HepG2 (cell line): Measurements from ENCODE around the gene PDE4D. TPM values are rescaled to one million over a fixed set of nuclear protein-coding genes. Genes with fewer than 3 reads are reported as not detected.
A peak's percentile ranks its signal among the peaks of the same experiment; 100 is the strongest.

Experiments
- BRCA1 ChIP-seq: sonication (generic); formaldehyde crosslinking; IDR thresholded peaks from 2 replicates; pipeline ENCODE4 v1.4.0; 2020; ENCODE audit warnings: missing genetic modification reagents
- CBX5 ChIP-seq: sonication (generic); formaldehyde crosslinking; IDR thresholded peaks from 2 replicates; pipeline ENCODE4 v1.4.0; 2020; ENCODE audit warnings: missing genetic modification reagents, borderline replicate concordance
- EED ChIP-seq: sonication (generic); formaldehyde crosslinking; IDR thresholded peaks from 2 replicates; pipeline ENCODE4 v1.5.0; 2020; ENCODE audit warnings: mild to moderate bottlenecking, missing genetic modification reagents
- FOXK2 ChIP-seq: fragments of 450-650 bp; IDR thresholded peaks from 2 replicates; pipeline ENCODE4 v1.6.1; 2016
- GPN1 ChIP-seq: sonication (generic); formaldehyde crosslinking; IDR thresholded peaks from 2 replicates; pipeline ENCODE4 v1.5.1; 2020; ENCODE audit warnings: missing genetic modification reagents, borderline replicate concordance
- HES4 ChIP-seq: sonication (generic); formaldehyde crosslinking; IDR thresholded peaks from 2 replicates; pipeline ENCODE4 v1.9.0; 2021; ENCODE audit warnings: mild to moderate bottlenecking, missing genetic modification reagents, borderline replicate concordance
- NCOA2 ChIP-seq: sonication (generic); formaldehyde crosslinking; IDR thresholded peaks from 2 replicates; pipeline ENCODE4 v1.8.0; 2022; ENCODE audit warnings: inconsistent platforms
- NCOA5 ChIP-seq: sonication (generic); formaldehyde crosslinking; IDR thresholded peaks from 2 replicates; pipeline ENCODE4 v1.4.0; 2020; ENCODE audit warnings: missing genetic modification reagents
- NFKB2 ChIP-seq: sonication (generic); formaldehyde crosslinking; IDR thresholded peaks from 2 replicates; pipeline ENCODE4 v1.4.0; 2020; ENCODE audit warnings: missing genetic modification reagents, borderline replicate concordance
- PHF20 ChIP-seq: sonication (generic); formaldehyde crosslinking; IDR thresholded peaks from 2 replicates; pipeline ENCODE4 v1.5.0; 2020; ENCODE audit warnings: mild to moderate bottlenecking, missing genetic modification reagents
- SKI ChIP-seq: fragments of 450-650 bp; IDR thresholded peaks from one replicate; pipeline ENCODE4 v1.6.1; 2018; ENCODE audit warnings: mild to moderate bottlenecking; ENCODE audit not compliant: partially characterized antibody
- ZNF225 ChIP-seq: sonication (generic); formaldehyde crosslinking; IDR thresholded peaks from 2 replicates; pipeline ENCODE4 v1.4.0; 2020; ENCODE audit warnings: mild to moderate bottlenecking, missing genetic modification reagents
- ZNF441 ChIP-seq: sonication (generic); formaldehyde crosslinking; IDR thresholded peaks from 2 replicates; pipeline ENCODE4 v1.7.0; 2021; ENCODE audit warnings: missing genetic modification reagents, borderline replicate concordance
- ZNF724P ChIP-seq: sonication (generic); formaldehyde crosslinking; IDR thresholded peaks from 2 replicates; pipeline ENCODE4 v1.8.0; 2022; ENCODE audit warnings: missing genetic modification reagents, borderline replicate concordance
- ZSCAN29 ChIP-seq: sonication (generic); formaldehyde crosslinking; conservative IDR thresholded peaks from 2 replicates; pipeline ENCODE4 v1.4.0; 2020; ENCODE audit warnings: mild to moderate bottlenecking, missing genetic modification reagents
- polyA plus RNA-seq, 8 experiments: library from polyadenylated mRNA; depleted of rRNA in 3 of 8; stranded (reverse) in 7 of 8; unstranded in 1 of 8; fragments of >200 nt; fragmentation: Illumina TruSeq in 4 of 8; extraction: Trizol in 4 of 8; gene quantifications; 2 replicates each; pipeline versions ENCODE4 v1.2.1 to v1.2.3, GENCODE V29; 2011 to 2016; ENCODE audit warnings: low read depth in 4 of 8, missing spikeins in 1 of 8, mixed read lengths in 1 of 8; ENCODE audit not compliant: insufficient read depth in 1 of 8
- total RNA-seq, 5 experiments: library from RNA; depleted of rRNA; stranded (reverse); fragments of >200 nt; fragmentation: Illumina TruSeq; extraction: Trizol; gene quantifications; 2 replicates each; pipeline ENCODE4 v1.2.3, GENCODE V29; 2016; ENCODE audit warnings: low read depth in 1 of 5
- TF ChIP-seq, protein P1 (sequence below): IDR thresholded peaks from 2 replicates; pipeline ENCODE4 v1.6.1; 2016; ENCODE audit warnings: missing biosample characterization, missing genetic modification reagents, low read depth
- TF ChIP-seq, protein P2 (sequence below): IDR thresholded peaks from 2 replicates; pipeline ENCODE4 v1.6.1; 2016; ENCODE audit warnings: mild to moderate bottlenecking
- TF ChIP-seq, protein P3 (sequence below): sonication (generic); formaldehyde crosslinking; IDR thresholded peaks from 2 replicates; pipeline ENCODE4 v1.4.0; 2020; ENCODE audit warnings: low read depth, mild to moderate bottlenecking, missing genetic modification reagents
- TF ChIP-seq, protein P4 (sequence below): sonication (generic); formaldehyde crosslinking; IDR thresholded peaks from 2 replicates; pipeline ENCODE4 v1.9.0; 2021; ENCODE audit warnings: missing genetic modification reagents, mild to moderate bottlenecking, borderline replicate concordance
- TF ChIP-seq, protein P5 (sequence below): sonication (generic); formaldehyde crosslinking; conservative IDR thresholded peaks from 2 replicates; pipeline ENCODE4 v1.8.0; 2022; ENCODE audit warnings: mild to moderate bottlenecking, moderate library complexity, missing genetic modification reagents

Gene PDE4D
- total and polyA plus RNA-seq, 2 of the 13 experiments (the other 11 are each of a cell fraction or from before 2014, with no cell fraction given): 7.0 to 12.2 TPM

DNA sequence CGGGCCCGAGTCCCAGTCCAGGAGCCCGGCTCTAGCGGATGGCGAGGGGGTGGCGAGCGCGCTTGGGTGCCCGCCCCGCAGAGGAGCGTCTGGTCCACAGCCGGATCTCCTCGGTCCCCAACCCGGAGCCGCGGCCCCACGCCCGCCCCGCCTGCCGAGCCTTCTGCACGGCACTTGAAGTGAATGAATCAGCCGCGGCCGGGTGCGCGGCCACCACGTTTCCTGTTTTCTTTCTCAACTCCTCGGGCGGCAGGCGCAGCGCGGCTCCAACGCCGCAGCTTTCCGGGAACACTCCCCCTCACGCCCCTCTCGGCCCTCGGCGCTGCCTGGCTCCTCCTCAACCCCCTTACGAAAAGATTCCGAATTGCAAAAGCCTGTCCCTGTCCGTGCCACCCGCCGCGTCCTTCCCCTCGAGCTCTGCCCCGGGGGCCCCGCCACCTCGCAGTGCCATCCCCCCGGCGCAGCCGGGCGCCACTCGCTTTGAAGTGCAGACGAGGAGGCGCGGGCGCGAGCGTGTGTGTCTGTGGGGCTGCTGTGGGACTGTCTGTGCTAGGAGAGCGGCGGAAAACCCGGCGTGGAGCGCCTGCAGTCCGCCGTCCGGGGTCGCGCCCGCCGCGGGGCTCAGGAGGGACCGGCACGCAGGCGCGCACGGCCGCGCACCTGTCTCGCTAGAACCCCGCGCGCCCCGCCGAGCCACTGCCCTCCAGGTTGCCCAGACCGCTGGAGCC lies 854.1 kb downstream of the PDE4D start (continued):
- TF ChIP-seq, protein P1, sequence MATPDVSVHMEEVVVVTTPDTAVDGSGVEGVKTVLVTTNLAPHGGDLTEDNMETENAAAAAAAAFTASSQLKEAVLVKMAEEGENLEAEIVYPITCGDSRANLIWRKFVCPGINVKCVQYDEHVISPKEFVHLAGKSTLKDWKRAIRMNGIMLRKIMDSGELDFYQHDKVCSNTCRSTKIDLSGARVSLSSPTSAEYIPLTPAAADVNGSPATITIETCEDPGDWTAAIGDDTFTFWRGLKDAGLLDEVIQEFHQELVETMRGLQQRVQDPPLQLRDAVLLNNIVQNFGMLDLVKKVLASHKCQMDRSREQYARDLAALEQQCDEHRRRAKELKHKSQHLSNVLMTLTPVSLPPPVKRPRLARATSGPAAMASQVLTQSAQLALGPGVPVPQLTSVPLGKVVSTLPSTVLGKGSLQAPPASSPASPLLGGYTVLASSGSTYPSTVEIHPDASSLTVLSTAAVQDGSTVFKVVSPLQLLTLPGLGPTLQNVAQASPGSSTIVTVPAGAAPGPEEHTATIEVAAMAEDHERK (CRISPR knock-in tag): no peak
- TF ChIP-seq NCOA5 (no peak), NFKB2 (CRISPR knock-in tag) (0 out of 2 replicates have a peak, but pooled peaks have one; percentile 26), GPN1 (no peak), ZSCAN29 (CRISPR knock-in tag) (peak; percentile 61; the same call in 1 of the 2 replicates), FOXK2 (no peak), EED (0 out of 2 replicates have a peak, but pooled peaks have one; percentile 35), SKI (peak; percentile 78), BRCA1 (CRISPR knock-in tag) (no peak), ZNF225 (no peak), HES4 (CRISPR knock-in tag) (peak; percentile 66; the same call in 1 of the 2 replicates), ZNF441 (CRISPR knock-in tag) (peak; percentile 51; the same call in 1 of the 2 replicates), PHF20 (CRISPR knock-in tag) (no peak), ZNF724P (CRISPR knock-in tag) (0 out of 2 replicates have a peak, but pooled peaks have one; percentile 29), NCOA2 (CRISPR knock-in tag) (no peak), CBX5 (CRISPR knock-in tag) (no peak; the same call in 1 of the 2 replicates)
- TF ChIP-seq, protein P2, sequence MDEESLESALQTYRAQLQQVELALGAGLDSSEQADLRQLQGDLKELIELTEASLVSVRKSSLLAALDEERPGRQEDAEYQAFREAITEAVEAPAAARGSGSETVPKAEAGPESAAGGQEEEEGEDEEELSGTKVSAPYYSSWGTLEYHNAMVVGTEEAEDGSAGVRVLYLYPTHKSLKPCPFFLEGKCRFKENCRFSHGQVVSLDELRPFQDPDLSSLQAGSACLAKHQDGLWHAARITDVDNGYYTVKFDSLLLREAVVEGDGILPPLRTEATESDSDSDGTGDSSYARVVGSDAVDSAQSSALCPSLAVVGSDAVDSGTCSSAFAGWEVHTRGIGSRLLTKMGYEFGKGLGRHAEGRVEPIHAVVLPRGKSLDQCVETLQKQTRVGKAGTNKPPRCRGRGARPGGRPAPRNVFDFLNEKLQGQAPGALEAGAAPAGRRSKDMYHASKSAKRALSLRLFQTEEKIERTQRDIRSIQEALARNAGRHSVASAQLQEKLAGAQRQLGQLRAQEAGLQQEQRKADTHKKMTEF (CRISPR knock-in tag): peak; percentile 45; the same call in 1 of the 2 replicates
- TF ChIP-seq, protein P3, sequence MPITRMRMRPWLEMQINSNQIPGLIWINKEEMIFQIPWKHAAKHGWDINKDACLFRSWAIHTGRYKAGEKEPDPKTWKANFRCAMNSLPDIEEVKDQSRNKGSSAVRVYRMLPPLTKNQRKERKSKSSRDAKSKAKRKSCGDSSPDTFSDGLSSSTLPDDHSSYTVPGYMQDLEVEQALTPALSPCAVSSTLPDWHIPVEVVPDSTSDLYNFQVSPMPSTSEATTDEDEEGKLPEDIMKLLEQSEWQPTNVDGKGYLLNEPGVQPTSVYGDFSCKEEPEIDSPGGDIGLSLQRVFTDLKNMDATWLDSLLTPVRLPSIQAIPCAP (CRISPR knock-in tag): no peak
- TF ChIP-seq, protein P4, sequence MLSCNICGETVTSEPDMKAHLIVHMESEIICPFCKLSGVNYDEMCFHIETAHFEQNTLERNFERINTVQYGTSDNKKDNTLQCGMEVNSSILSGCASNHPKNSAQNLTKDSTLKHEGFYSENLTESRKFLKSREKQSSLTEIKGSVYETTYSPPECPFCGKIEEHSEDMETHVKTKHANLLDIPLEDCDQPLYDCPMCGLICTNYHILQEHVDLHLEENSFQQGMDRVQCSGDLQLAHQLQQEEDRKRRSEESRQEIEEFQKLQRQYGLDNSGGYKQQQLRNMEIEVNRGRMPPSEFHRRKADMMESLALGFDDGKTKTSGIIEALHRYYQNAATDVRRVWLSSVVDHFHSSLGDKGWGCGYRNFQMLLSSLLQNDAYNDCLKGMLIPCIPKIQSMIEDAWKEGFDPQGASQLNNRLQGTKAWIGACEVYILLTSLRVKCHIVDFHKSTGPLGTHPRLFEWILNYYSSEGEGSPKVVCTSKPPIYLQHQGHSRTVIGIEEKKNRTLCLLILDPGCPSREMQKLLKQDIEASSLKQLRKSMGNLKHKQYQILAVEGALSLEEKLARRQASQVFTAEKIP (CRISPR knock-in tag): no peak
- TF ChIP-seq, protein P5, sequence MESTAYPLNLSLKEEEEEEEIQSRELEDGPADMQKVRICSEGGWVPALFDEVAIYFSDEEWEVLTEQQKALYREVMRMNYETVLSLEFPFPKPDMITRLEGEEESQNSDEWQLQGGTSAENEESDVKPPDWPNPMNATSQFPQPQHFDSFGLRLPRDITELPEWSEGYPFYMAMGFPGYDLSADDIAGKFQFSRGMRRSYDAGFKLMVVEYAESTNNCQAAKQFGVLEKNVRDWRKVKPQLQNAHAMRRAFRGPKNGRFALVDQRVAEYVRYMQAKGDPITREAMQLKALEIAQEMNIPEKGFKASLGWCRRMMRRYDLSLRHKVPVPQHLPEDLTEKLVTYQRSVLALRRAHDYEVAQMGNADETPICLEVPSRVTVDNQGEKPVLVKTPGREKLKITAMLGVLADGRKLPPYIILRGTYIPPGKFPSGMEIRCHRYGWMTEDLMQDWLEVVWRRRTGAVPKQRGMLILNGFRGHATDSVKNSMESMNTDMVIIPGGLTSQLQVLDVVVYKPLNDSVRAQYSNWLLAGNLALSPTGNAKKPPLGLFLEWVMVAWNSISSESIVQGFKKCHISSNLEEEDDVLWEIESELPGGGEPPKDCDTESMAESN (CRISPR knock-in tag): peak; percentile 63
